IMR-90 (cell line): ENCODE measurements around the gene PIWIL4. TPM values are rescaled to one million over a fixed set of nuclear protein-coding genes. Genes with fewer than 3 reads are reported as not detected.

Source experiments
- ATAC-seq: fragments of 200-7000 bp; cut with Tn5 transposase; 2 replicates; pipeline ENCODE4 v1.9.1; 2020; ENCODE audit warnings: low read depth, mild to moderate bottlenecking, moderate library complexity
- BruUV-seq: library from RNA; stranded (reverse); fragments of 400-500 nt; replicated peaks from 2 replicates; lab custom pipeline; 2021; lab: Mats Ljungman, UMichigan
- CTCF ChIA-PET: fragments of 300-600 bp; formaldehyde crosslinking; extraction: SDS; loops from one replicate; lab custom pipeline; 2021; ENCODE audit warnings: antibody characterized with exemption; lab: Yijun Ruan, JAX
- POLR2A ChIA-PET: fragments of 300-600 bp; sonication (Branson Sonifier 250); formaldehyde crosslinking; loops from one replicate; lab custom pipeline; 2022; ENCODE audit warnings: antibody characterized with exemption; ENCODE audit not compliant: unreplicated experiment; lab: Charles Lee
- DNase-seq: peaks from one replicate; pipeline ENCODE4 v3.0.0; 2013
- H2AFZ ChIP-seq: replicated peaks from 2 replicates; pipeline ENCODE3; 2013; ENCODE audit warnings: low read length, mild to moderate bottlenecking; ENCODE audit not compliant: poor library complexity
- H2AK5ac ChIP-seq: 2 replicates; pipeline ENCODE4 v1.6.1; 2013; ENCODE audit warnings: low read depth, low read length, inconsistent platforms
- H2AK9ac ChIP-seq: replicated peaks from 2 replicates; pipeline ENCODE3; 2013; ENCODE audit warnings: mild to moderate bottlenecking, low read depth, low read length, moderate library complexity; ENCODE audit not compliant: poor library complexity
- H2BK120ac ChIP-seq: 2 replicates; pipeline ENCODE4 v1.6.1; 2013; ENCODE audit warnings: low read depth, low read length, inconsistent platforms
- H2BK15ac ChIP-seq: 3 replicates; pipeline ENCODE4 v1.6.1; 2013; ENCODE audit warnings: low read depth, low read length, inconsistent platforms
- H2BK20ac ChIP-seq: 2 replicates; pipeline ENCODE4 v1.6.1; 2013; ENCODE audit warnings: low read depth, mild to moderate bottlenecking, inconsistent platforms, low read length, moderate library complexity
- H2BK5ac ChIP-seq: 2 replicates; pipeline ENCODE4 v1.6.1; 2013; ENCODE audit warnings: mild to moderate bottlenecking, low read depth, low read length, inconsistent platforms; ENCODE audit not compliant: poor library complexity, severe bottlenecking
- H3K14ac ChIP-seq: replicated peaks from 2 replicates; pipeline ENCODE4 v1.6.1; 2013; ENCODE audit warnings: low read depth, low read length, inconsistent platforms
- H3K18ac ChIP-seq: 2 replicates; pipeline ENCODE4 v1.6.1; 2013; ENCODE audit warnings: low read depth, low read length, control low read depth
- H3K23ac ChIP-seq: 2 replicates; pipeline ENCODE4 v1.6.1; 2013; ENCODE audit warnings: low read depth, low read length, inconsistent platforms
- H3K27ac ChIP-seq: 2 replicates; pipeline ENCODE4 v1.5.1; 2013; ENCODE audit warnings: mild to moderate bottlenecking, control low read depth, low read length; ENCODE audit not compliant: insufficient read depth
- H3K27me3 ChIP-seq: 2 replicates; pipeline ENCODE4 v1.6.1; 2013; ENCODE audit warnings: low read length; ENCODE audit not compliant: control insufficient read depth, insufficient read depth
- H3K36me3 ChIP-seq: 2 replicates; pipeline ENCODE4 v1.6.1; 2013; ENCODE audit warnings: low read length, mixed read lengths; ENCODE audit not compliant: control insufficient read depth, insufficient read depth
- H3K4ac ChIP-seq: 2 replicates; pipeline ENCODE4 v1.6.1; 2013; ENCODE audit warnings: low read depth, low read length, inconsistent platforms
- H3K4me1 ChIP-seq: 2 replicates; pipeline ENCODE4 v1.6.1; 2013; ENCODE audit warnings: low read length, mixed read lengths; ENCODE audit not compliant: control insufficient read depth, insufficient read depth
- H3K4me2 ChIP-seq: 2 replicates; pipeline ENCODE4 v1.6.1; 2013; ENCODE audit warnings: low read depth, mild to moderate bottlenecking, control low read depth, low read length, moderate library complexity
- H3K4me3 ChIP-seq: 2 replicates; pipeline ENCODE4 v1.5.1; 2013; ENCODE audit warnings: low read depth, mild to moderate bottlenecking, control low read depth, low read length, moderate library complexity; ENCODE audit not compliant: insufficient read depth
- H3K56ac ChIP-seq: 2 replicates; pipeline ENCODE4 v1.6.1; 2013; ENCODE audit warnings: low read length, inconsistent platforms; ENCODE audit not compliant: insufficient read depth; ENCODE audit errors: extremely low read depth
- H3K79me1 ChIP-seq, 2 experiments: 2 replicates each; pipeline ENCODE4 v1.6.1; 2013; ENCODE audit warnings: low read length in 2 of 2, inconsistent platforms in 1 of 2, low read depth in 1 of 2
- H3K9ac ChIP-seq: 2 replicates; pipeline ENCODE4 v1.6.1; 2013; ENCODE audit warnings: low read depth, low read length, control low read depth
- H3K9me1 ChIP-seq: 2 replicates; pipeline ENCODE4 v1.6.1; 2013; ENCODE audit warnings: low read length, inconsistent platforms; ENCODE audit not compliant: insufficient read depth
- H3K9me3 ChIP-seq: 2 replicates; pipeline ENCODE4 v1.6.1; 2013; ENCODE audit warnings: low read length; ENCODE audit not compliant: control insufficient read depth, insufficient read depth
- H4K20me1 ChIP-seq: 2 replicates; pipeline ENCODE4 v1.6.1; 2013; ENCODE audit warnings: low read length, inconsistent platforms; ENCODE audit not compliant: insufficient read depth
- H4K5ac ChIP-seq: 2 replicates; pipeline ENCODE4 v1.6.1; 2013; ENCODE audit warnings: mild to moderate bottlenecking, low read depth, low read length, control low read depth
- H4K8ac ChIP-seq, 2 experiments: 2 replicates each; pipeline ENCODE4 v1.6.1; 2013; ENCODE audit warnings: low read depth in 2 of 2, low read length in 2 of 2, control low read depth in 1 of 2, inconsistent platforms in 1 of 2
- H4K91ac ChIP-seq: 2 replicates; pipeline ENCODE4 v1.6.1; 2013; ENCODE audit warnings: low read depth, low read length, inconsistent platforms; ENCODE audit not compliant: insufficient read depth
- BHLHE40 ChIP-seq: fragments of 150-350 bp; IDR thresholded peaks from 2 replicates; pipeline ENCODE4 v1.6.1; 2016; ENCODE audit warnings: mild to moderate bottlenecking, low read depth, low read length
- CEBPB ChIP-seq: IDR thresholded peaks from 2 replicates; pipeline ENCODE4 v1.6.1; 2012; ENCODE audit warnings: low read depth, low read length, improper control_type of control experiment
- CHD1 ChIP-seq: IDR thresholded peaks from 2 replicates; pipeline ENCODE4 v1.6.1; 2012; ENCODE audit warnings: low read depth, low read length, improper control_type of control experiment
- CTCF ChIP-seq: conservative IDR thresholded peaks from 2 replicates; pipeline ENCODE4 v1.5.1; 2012; ENCODE audit warnings: mild to moderate bottlenecking, low read depth, low read length, improper control_type of control experiment
- ELK1 ChIP-seq: fragments of 150-350 bp; IDR thresholded peaks from 2 replicates; pipeline ENCODE4 v1.6.1; 2016; ENCODE audit warnings: low read depth, mild to moderate bottlenecking, low read length, moderate library complexity, borderline replicate concordance
- FOS ChIP-seq: fragments of 150-350 bp; IDR thresholded peaks from 2 replicates; pipeline ENCODE4 v1.6.1; 2016; ENCODE audit warnings: low read depth, low read length
- MAFK ChIP-seq: IDR thresholded peaks from 2 replicates; pipeline ENCODE4 v1.6.1; 2012; ENCODE audit warnings: low read depth, low read length, improper control_type of control experiment
- MAZ ChIP-seq: IDR thresholded peaks from 2 replicates; pipeline ENCODE4 v1.6.1; 2012; ENCODE audit warnings: low read depth, mild to moderate bottlenecking, low read length, improper control_type of control experiment, moderate library complexity, borderline replicate concordance
- MXI1 ChIP-seq: IDR thresholded peaks from 2 replicates; pipeline ENCODE4 v1.6.1; 2012; ENCODE audit warnings: low read depth, mild to moderate bottlenecking, low read length, moderate library complexity, borderline replicate concordance
- NFE2L2 ChIP-seq: fragments of 150-350 bp; IDR thresholded peaks from 2 replicates; pipeline ENCODE4 v1.6.1; 2016; ENCODE audit warnings: low read depth, mild to moderate bottlenecking, low read length
- POLR2A ChIP-seq: IDR thresholded peaks from 2 replicates; pipeline ENCODE4 v1.6.1; 2012; ENCODE audit warnings: mild to moderate bottlenecking, low read depth, low read length
- RAD21 ChIP-seq: IDR thresholded peaks from 2 replicates; pipeline ENCODE4 v1.6.1; 2012; ENCODE audit warnings: low read length, improper control_type of control experiment
- RCOR1 ChIP-seq: IDR thresholded peaks from 2 replicates; pipeline ENCODE4 v1.6.1; 2012; ENCODE audit warnings: mild to moderate bottlenecking, low read length, improper control_type of control experiment; ENCODE audit not compliant: insufficient replicate concordance
- RFX5 ChIP-seq: IDR thresholded peaks from 2 replicates; pipeline ENCODE4 v1.8.0; 2012; ENCODE audit warnings: low read depth, mild to moderate bottlenecking, low read length, moderate library complexity
- USF2 ChIP-seq: fragments of 150-350 bp; IDR thresholded peaks from 2 replicates; pipeline ENCODE4 v1.6.1; 2017; ENCODE audit warnings: mild to moderate bottlenecking, antibody characterized with exemption, low read length, low read depth
- WGBS, 2 experiments: methylation state at CpG; one replicate each; pipeline versions ENCODE4 v1.1.5 to v1.1.7; 2013; ENCODE audit warnings: missing lambda C conversion rate in 2 of 2; ENCODE audit not compliant: insufficient read length in 1 of 2; ENCODE audit errors: extremely low coverage in 2 of 2; 5-methylcytosine and 5-hydroxymethylcytosine counted together
- dilution Hi-C: fragments of 300-500 bp; cut with HindIII; formaldehyde crosslinking; loops from one replicate; pipeline ENCODE4 v1.14.3; 2018; ENCODE audit warnings: low sequenced_read_pairs; ENCODE audit not compliant: unreplicated experiment
- in situ Hi-C: fragments of 300-500 bp; cut with MboI; formaldehyde crosslinking; loops from 3 replicates; pipeline ENCODE4 v1.14.3; 2019; ENCODE audit warnings: low sequenced_read_pairs, inconsistent platforms, mixed read lengths
- intact Hi-C: fragments of 100-400 bp; cut with micrococcal nuclease; formaldehyde crosslinking; loops from 2 replicates; pipeline ENCODE4 v1.10.0; 2022
- polyA plus RNA-seq, 3 experiments: library from polyadenylated mRNA; depleted of rRNA; stranded (reverse); fragments of >200 nt; gene quantifications; 2 replicates each; pipeline ENCODE4 v1.2.3, GENCODE V29; 2012; ENCODE audit warnings: low replicate concordance in 1 of 3
- total RNA-seq: library from RNA; depleted of rRNA; stranded (reverse); fragments of >200 nt; gene quantifications from 2 replicates; pipeline ENCODE4 v1.2.3, GENCODE V29; 2012

PIWIL4 gene
- total and polyA plus RNA-seq, 2 of the 4 experiments (the other 2 are of a cell fraction): 0.72 to 1.3 TPM

- Histone ChIP-seq H3K14ac (no peak overlapping the region), H3K4me1 (peaks cover 7% of the 10 kb centered on the region), H3K36me3 (no peaks in the 10 kb centered on the region), H3K23ac (no peak overlapping the region), H2BK20ac (no peak overlapping the region), H3K18ac (no peak overlapping the region; the same call in 1 of the 2 replicates), H2BK15ac (no peak overlapping the region), H2BK120ac (no peak overlapping the region), H2AK9ac (no peak overlapping the region), H4K8ac (no peak overlapping the region), H4K91ac (no peak overlapping the region), H4K20me1 (no peaks in the 10 kb centered on the region), H3K4me2 (no peak overlapping the region), H4K5ac (no peak overlapping the region), H3K9me1 (no peaks in the 10 kb centered on the region), H2AK5ac (no peak overlapping the region), H3K27ac (no peak overlapping the region), H3K9me3 (no peaks in the 10 kb centered on the region), H3K9ac (no peak overlapping the region), H2BK5ac (no peak overlapping the region), H2AFZ (no peak overlapping the region), H3K79me1 (no peaks in the 10 kb centered on the region), H3K4me3 (no peak overlapping the region), H3K56ac (no peak overlapping the region), H3K27me3 (peaks cover 6% of the 10 kb centered on the region), H3K4ac (no peak overlapping the region)
- 100% methylated on average over 1 of the region's 2 CpGs; no CpG with 5 or more reads in 1 of the 2 experiments for WGBS, 2 experiments
- ATAC-seq (no peak), DNase-seq (no peak)
- intact Hi-C loops (no loop called here), dilution Hi-C loops (no loop called here), in situ Hi-C loops (no loop called here)
- TF ChIP-seq MXI1 (no peak), CTCF (no peak), USF2 (no peak), BHLHE40 (no peak), NFE2L2 (no peak), POLR2A (no peak), RCOR1 (no peak), MAZ (no peak), RFX5 (no peak), ELK1 (no peak), CEBPB (no peak), CHD1 (no peak), RAD21 (no peak), MAFK (no peak), FOS (no peak)
- POLR2A ChIA-PET: no interaction called here
- CTCF ChIA-PET: no interaction called here
- BruUV-seq: no TSS peak
Measured at GRCh38 chr11:94649254-94649653, 82.1 kb downstream of the PIWIL4 start.
